H1 (cell line): ENCODE measurements around the gene KIF20A.

Experiments
- EGR1 ChIP-seq: IDR thresholded peaks from 2 replicates; pipeline ENCODE4 v1.6.1; 2011; ENCODE audit warnings: low read depth, low read length, borderline replicate concordance
- EP300 ChIP-seq, 2 experiments: IDR thresholded peaks; 1 replicate in 1 of 2; 2 replicates in 1 of 2; pipeline ENCODE4 v1.6.1; 2011 to 2012; ENCODE audit warnings: low read depth in 2 of 2, low read length in 2 of 2, mild to moderate bottlenecking in 2 of 2, borderline replicate concordance in 1 of 2, inconsistent platforms in 1 of 2, moderate library complexity in 1 of 2
- EZH2 ChIP-seq: fragments of 200-600 bp; sonication (generic); IDR thresholded peaks from 2 replicates; pipeline ENCODE4 v1.7.1; 2012; ENCODE audit warnings: low read depth, mild to moderate bottlenecking, moderate library complexity, low read length, inconsistent platforms; ENCODE audit not compliant: severe bottlenecking
- MAFK ChIP-seq: IDR thresholded peaks from 2 replicates; pipeline ENCODE4 v1.6.1; 2012; ENCODE audit warnings: low read depth, mild to moderate bottlenecking, improper control_type of control experiment, low read length
- POLR2A ChIP-seq, 2 experiments: IDR thresholded peaks; 1 replicate in 1 of 2; 2 replicates in 1 of 2; pipeline ENCODE4 v1.6.1; 2011; ENCODE audit warnings: low read depth in 2 of 2, low read length in 2 of 2, mild to moderate bottlenecking in 2 of 2; ENCODE audit errors: control extremely low read depth in 1 of 2
- SP1 ChIP-seq: IDR thresholded peaks from 2 replicates; pipeline ENCODE4 v1.6.1; 2011; ENCODE audit warnings: low read depth, low read length
- SP2 ChIP-seq: IDR thresholded peaks from 2 replicates; pipeline ENCODE4 v1.6.1; 2012; ENCODE audit warnings: mild to moderate bottlenecking, low read length, inconsistent platforms
- TBP ChIP-seq: IDR thresholded peaks from 2 replicates; pipeline ENCODE4 v1.6.1; 2011; ENCODE audit warnings: low read depth, low read length, improper control_type of control experiment
- ZNF274 ChIP-seq: IDR thresholded peaks from 2 replicates; pipeline ENCODE4 v1.7.0; 2012; ENCODE audit warnings: low read length, borderline replicate concordance; ENCODE audit errors: extremely low read depth
- TF ChIP-seq, protein P1 (sequence below), 3 experiments: IDR thresholded peaks; 1 replicate in 2 of 3; 2 replicates in 1 of 3; pipeline versions ENCODE4 v1.5.1 to v1.6.1; 2011; ENCODE audit warnings: low read length in 3 of 3, mild to moderate bottlenecking in 3 of 3, inconsistent platforms in 2 of 3, low read depth in 1 of 3, moderate library complexity in 1 of 3; ENCODE audit not compliant: insufficient read depth in 1 of 3; ENCODE audit errors: control extremely low read depth in 1 of 3

DNA sequence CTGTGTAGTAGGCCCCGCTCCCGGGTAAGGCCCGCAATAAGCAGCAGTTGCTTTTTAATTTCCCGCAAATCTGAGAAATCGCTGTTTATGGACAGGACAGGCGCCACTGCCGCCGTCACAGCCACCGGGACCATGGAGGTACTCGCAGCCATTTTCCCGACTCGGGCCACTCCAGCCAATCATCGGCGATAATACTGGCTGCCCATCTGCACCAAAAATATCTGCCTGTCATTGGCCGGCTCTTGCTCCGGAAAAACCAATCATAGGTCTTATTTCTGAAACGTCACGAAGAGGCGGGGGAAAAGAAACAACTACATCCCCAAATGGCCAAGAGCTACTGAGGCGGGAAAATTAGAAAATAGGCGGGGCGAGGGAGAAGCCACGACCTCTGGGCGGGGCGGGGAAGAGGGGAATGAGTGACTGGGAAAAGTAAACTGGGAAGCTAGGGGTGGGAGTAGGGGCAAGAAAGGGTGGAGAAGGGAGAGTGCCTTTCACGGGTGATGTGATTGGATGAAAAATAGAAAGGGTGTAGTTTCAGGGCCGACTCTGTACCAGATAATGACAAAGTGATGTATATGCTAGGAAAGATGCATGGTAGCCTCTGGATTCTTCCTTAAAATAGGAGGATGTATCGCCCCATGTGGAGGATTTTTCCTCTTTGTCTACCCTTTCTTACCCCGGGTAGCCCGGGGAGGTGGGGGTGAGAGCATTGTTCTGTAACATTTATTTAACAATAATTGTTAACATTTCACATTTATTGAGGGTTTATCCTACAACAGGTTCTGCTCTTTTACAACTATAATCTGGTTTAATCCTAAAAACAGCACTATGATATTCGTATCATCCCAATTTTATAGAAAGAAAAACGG is 34.5 kb downstream of the KIF20A start, which contains the start of gene CDC23:
- peak; percentile 69 to 89 for TF ChIP-seq POLR2A (IDR thresholded peaks at IDR 0.05; ENCODE audit: control extremely low read depth in 1 of 2, low read depth in 2 of 2, low read length in 2 of 2)
- TF ChIP-seq EP300 (IDR thresholded peaks at IDR 0.05; ENCODE audit: borderline replicate concordance in 1 of 2, low read depth in 2 of 2, low read length in 2 of 2): no peak
- no peak for TF ChIP-seq EGR1
- TF ChIP-seq SP2: peak; percentile 22; the same call in 1 of the 2 replicates
- peak; percentile 76 for TF ChIP-seq TBP
- TF ChIP-seq, protein P1, sequence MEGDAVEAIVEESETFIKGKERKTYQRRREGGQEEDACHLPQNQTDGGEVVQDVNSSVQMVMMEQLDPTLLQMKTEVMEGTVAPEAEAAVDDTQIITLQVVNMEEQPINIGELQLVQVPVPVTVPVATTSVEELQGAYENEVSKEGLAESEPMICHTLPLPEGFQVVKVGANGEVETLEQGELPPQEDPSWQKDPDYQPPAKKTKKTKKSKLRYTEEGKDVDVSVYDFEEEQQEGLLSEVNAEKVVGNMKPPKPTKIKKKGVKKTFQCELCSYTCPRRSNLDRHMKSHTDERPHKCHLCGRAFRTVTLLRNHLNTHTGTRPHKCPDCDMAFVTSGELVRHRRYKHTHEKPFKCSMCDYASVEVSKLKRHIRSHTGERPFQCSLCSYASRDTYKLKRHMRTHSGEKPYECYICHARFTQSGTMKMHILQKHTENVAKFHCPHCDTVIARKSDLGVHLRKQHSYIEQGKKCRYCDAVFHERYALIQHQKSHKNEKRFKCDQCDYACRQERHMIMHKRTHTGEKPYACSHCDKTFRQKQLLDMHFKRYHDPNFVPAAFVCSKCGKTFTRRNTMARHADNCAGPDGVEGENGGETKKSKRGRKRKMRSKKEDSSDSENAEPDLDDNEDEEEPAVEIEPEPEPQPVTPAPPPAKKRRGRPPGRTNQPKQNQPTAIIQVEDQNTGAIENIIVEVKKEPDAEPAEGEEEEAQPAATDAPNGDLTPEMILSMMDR (IDR thresholded peaks at IDR 0.05; ENCODE audit: control extremely low read depth in 1 of 3, insufficient read depth in 1 of 3, low read depth in 1 of 3, low read length in 3 of 3): no peak
- no peak for TF ChIP-seq EZH2
- TF ChIP-seq MAFK: no peak
- TF ChIP-seq SP1: peak; percentile 94
- no peak for TF ChIP-seq ZNF274
